Nephron progenitor cell (in vitro differentiated cells): Measurements from ENCODE around the gene NDUFS5.
A peak's percentile ranks its signal among the peaks of the same experiment; 100 is the strongest.

Experiments
- DNase-seq: peaks from one replicate; pipeline ENCODE4 v3.0.0; 2021
- H3K27ac Mint-ChIP-seq: 2 replicates; pipeline ENCODE4 v1.8.0; 2021; ENCODE audit warnings: mild to moderate bottlenecking, moderate library complexity, mixed read lengths
- H3K27me3 Mint-ChIP-seq: 2 replicates; pipeline ENCODE4 v1.8.0; 2021; ENCODE audit warnings: mild to moderate bottlenecking, low read depth, mixed read lengths; ENCODE audit not compliant: poor library complexity
- H3K36me3 Mint-ChIP-seq: 2 replicates; pipeline ENCODE4 v1.8.0; 2021; ENCODE audit warnings: low read depth, mixed read lengths
- H3K4me1 Mint-ChIP-seq: 2 replicates; pipeline ENCODE4 v1.8.0; 2021; ENCODE audit warnings: mixed read lengths
- H3K4me3 Mint-ChIP-seq: 2 replicates; pipeline ENCODE4 v1.8.0; 2021; ENCODE audit warnings: mild to moderate bottlenecking, moderate library complexity, mixed read lengths
- H3K9me3 Mint-ChIP-seq: 2 replicates; pipeline ENCODE4 v1.8.0; 2021; ENCODE audit warnings: mild to moderate bottlenecking, moderate library complexity, mixed read lengths
- TF ChIP-seq, protein P1 (sequence below): fragments of 200-600 bp; sonication (generic); IDR thresholded peaks from 2 replicates; pipeline ENCODE4 v1.5.0; 2021; ENCODE audit warnings: antibody characterized with exemption

NDUFS5 gene

DNA sequence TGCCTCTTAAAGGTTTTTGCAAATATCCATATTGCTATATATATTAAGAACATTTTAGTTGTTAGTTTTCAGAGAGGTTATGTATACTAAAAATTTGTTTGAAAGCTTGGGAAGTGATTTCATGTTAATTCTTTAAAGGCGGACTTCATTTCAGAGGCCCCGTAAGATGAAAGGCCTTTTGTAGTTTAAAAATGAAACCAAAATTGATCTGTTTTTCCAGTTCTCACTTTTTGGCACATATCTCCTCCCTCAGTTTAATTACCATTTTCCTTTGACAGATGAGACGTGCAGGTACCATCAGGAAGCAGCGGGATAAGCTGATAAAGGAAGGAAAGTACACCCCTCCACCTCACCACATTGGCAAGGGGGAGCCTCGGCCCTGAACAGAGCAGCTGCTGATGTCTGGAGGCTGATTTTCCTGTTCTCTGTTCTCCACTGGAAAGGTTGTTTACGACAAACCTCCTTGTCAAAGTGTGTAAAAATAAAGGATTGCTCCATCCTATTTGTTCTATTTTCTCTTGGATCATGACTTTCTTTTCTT is 8.0 kb downstream of the NDUFS5 start:
- peaks cover 87% of the 10 kb centered on the region for H3K36me3 Mint-ChIP-seq
- no peak overlapping the region for H3K4me3 Mint-ChIP-seq

DNA sequence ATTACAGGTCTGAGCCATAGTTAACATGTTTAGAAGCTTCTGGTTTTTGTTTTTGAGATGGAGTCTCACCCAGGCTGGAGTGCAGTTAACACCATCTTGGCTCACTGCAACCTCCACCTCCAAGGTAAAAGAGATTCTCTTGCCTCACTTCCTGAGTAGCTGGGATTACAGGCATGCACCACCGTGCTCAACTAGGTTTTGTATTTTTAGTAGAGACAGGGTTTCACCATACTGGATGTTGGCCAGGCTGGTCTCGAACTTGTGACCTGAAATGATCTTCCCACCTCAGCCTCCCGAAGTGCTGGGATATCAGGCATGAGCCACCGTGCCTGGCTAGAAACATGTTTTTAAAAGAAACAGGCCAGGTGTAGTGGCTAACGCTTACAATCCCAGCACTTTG is 10.5 kb downstream of the NDUFS5 start:
- Mint-ChIP-seq H3K27me3 (peaks cover 3% of the 10 kb centered on the region), H3K9me3 (no peaks in the 10 kb centered on the region), H3K4me3 (no peak overlapping the region), H3K36me3 (peaks cover 65% of the 10 kb centered on the region), H3K4me1 (no peaks in the 10 kb centered on the region), H3K27ac (no peak overlapping the region)
- TF ChIP-seq, protein P1, sequence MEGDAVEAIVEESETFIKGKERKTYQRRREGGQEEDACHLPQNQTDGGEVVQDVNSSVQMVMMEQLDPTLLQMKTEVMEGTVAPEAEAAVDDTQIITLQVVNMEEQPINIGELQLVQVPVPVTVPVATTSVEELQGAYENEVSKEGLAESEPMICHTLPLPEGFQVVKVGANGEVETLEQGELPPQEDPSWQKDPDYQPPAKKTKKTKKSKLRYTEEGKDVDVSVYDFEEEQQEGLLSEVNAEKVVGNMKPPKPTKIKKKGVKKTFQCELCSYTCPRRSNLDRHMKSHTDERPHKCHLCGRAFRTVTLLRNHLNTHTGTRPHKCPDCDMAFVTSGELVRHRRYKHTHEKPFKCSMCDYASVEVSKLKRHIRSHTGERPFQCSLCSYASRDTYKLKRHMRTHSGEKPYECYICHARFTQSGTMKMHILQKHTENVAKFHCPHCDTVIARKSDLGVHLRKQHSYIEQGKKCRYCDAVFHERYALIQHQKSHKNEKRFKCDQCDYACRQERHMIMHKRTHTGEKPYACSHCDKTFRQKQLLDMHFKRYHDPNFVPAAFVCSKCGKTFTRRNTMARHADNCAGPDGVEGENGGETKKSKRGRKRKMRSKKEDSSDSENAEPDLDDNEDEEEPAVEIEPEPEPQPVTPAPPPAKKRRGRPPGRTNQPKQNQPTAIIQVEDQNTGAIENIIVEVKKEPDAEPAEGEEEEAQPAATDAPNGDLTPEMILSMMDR, result no peak
- no peak for DNase-seq

More for the DNA sequence above, 8.0 kb downstream of the NDUFS5 start:
- H3K27ac Mint-ChIP-seq, result peak overlapping the region; percentile 91
- TF ChIP-seq, protein P1, result no peak
- H3K4me1 Mint-ChIP-seq, result no peaks in the 10 kb centered on the region
- no peaks in the 10 kb centered on the region for H3K9me3 Mint-ChIP-seq
- DNase-seq, result no peak
- peaks cover 3% of the 10 kb centered on the region for H3K27me3 Mint-ChIP-seq

DNA sequence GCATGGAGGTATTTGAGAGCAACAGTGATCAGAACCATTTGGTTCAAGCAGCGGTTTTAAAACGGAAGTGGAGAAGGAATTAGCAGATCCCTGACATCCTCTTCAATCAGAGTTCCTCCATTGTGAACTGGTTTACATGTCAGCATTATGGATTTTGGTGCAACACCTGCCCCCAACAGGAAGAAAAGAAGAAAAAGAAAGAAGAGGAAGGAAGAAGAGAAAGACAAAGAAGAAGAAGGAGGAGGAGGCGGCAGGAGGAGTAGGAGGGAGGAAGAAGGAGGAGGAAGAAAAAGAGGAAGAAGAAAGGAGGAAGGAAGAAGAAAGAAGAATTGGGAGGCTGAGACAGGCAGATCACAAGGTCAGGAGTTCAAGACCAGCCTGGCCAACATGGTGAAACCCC is 17.4 kb downstream of the NDUFS5 start:
- Mint-ChIP-seq H3K27me3 (peaks cover 8% of the 10 kb centered on the region), H3K27ac (no peak overlapping the region), H3K9me3 (no peaks in the 10 kb centered on the region), H3K4me1 (peaks cover 14% of the 10 kb centered on the region), H3K4me3 (no peak overlapping the region), H3K36me3 (peaks cover 38% of the 10 kb centered on the region)
- TF ChIP-seq, protein P1, result no peak
- no peak for DNase-seq

- peaks cover 22% of the 10 kb centered on the region for H3K4me1 Mint-ChIP-seq
- H3K36me3 Mint-ChIP-seq, result peaks cover 39% of the 10 kb centered on the region
- no peaks in the 10 kb centered on the region for H3K9me3 Mint-ChIP-seq
- H3K4me3 Mint-ChIP-seq, result no peak overlapping the region
- TF ChIP-seq, protein P1, result no peak
- H3K27me3 Mint-ChIP-seq, result peaks cover 8% of the 10 kb centered on the region
- H3K27ac Mint-ChIP-seq, result no peak overlapping the region
- DNase-seq, result no peak
Measured at GRCh38 chr1:39044762-39045161, 18.6 kb downstream of the NDUFS5 start.

DNA sequence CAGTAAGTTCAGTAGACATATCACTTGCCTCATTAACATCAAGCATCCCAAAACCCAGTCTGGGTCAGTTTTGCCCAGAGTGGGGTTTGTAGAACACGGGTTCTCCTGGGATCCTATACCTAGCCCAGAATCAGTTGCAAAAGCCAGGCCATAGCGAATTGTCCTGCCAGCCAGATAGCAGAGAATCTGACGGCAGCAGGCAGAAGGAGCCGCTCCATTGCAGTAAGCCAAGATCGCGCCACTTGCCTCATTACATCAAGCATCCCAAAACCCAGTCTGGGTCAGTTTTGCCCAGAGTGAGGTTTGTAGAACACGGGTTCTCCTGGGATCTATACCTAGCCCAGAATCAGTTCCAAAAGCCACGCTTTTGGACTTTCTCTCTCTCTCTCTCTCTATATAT is 19.1 kb downstream of the NDUFS5 start:
- peaks cover 8% of the 10 kb centered on the region for H3K27me3 Mint-ChIP-seq
- H3K4me1 Mint-ChIP-seq, result peaks cover 22% of the 10 kb centered on the region
- TF ChIP-seq, protein P1, result no peak
- no peak overlapping the region for H3K4me3 Mint-ChIP-seq
- H3K27ac Mint-ChIP-seq, result no peak overlapping the region
- peaks cover 39% of the 10 kb centered on the region for H3K36me3 Mint-ChIP-seq
- H3K9me3 Mint-ChIP-seq, result no peaks in the 10 kb centered on the region
- DNase-seq, result no peak

DNA sequence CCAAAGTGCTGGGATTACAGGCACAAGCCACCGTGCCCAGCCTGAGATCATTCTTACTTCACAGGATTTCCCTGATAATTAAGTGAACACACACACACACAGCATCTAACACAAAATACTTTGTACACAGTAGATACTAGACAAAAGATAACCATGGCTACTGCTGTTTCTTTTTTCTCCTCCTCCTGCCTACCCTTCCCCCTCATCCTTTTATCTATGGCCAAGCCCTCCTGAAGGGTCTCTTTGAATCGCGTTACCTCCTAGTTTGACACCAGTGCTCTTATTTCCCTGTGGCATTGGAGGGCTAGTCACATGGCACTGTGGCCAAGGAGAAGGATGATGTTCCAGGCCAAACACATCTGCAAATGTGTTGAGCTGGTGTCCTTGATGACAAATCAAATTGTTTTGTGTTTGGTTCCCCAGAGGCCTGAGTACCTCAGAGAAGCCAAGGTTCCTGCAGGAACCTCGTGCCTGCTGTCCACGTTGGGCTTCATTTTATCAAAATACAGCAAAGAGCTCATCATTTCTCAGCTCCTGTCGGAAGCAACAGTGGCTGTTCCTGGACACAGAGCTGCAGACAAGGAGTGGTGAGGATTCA is 20.6 kb downstream of the NDUFS5 start:
- DNase-seq, result no peak
- TF ChIP-seq, protein P1, result no peak
- peak overlapping the region; percentile 89 for H3K27ac Mint-ChIP-seq

More for the DNA sequence above, 20.6 kb downstream of the NDUFS5 start:
- H3K27me3 Mint-ChIP-seq, result peaks cover 8% of the 10 kb centered on the region
- H3K4me1 Mint-ChIP-seq, result peaks cover 27% of the 10 kb centered on the region
- H3K36me3 Mint-ChIP-seq, result peaks cover 36% of the 10 kb centered on the region
- H3K9me3 Mint-ChIP-seq, result no peaks in the 10 kb centered on the region
- H3K4me3 Mint-ChIP-seq, result no peak overlapping the region
